ENCODE data around the gene ATP8B3. TPM values are rescaled to one million over a fixed set of nuclear protein-coding genes. Genes with fewer than 3 reads are reported as not detected.

Gene ATP8B3
- total and polyA plus RNA-seq, 2 experiments from 2014 or later, result 2.1 to 6.0 TPM

DNA sequence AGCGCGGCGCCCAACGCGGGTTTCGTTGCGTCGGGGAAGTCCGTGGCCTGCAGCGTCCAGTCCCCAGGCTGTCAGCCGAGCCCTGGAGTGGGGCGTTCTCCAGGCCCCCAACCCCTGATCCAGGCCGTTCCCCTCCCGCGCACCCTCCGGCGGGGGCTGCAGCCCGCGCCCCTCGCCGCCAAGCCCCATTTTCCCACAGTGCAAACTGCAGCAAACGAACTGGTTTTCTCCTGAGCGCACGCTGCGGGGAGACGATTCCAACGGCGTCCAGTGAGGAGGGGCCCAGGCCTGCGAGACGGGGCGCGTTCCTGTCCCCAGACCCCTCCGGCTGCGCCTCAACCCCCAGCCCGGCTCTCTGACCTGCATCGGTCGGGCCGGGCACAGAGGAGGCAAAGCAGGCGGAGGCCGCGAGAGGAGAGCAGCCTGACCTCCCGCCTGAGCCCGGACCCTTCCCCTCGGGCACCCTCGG lies 63.2 kb downstream of the ATP8B3 start:
- H3K27ac ChIP-seq (ENCODE audit: low read depth), result no peak overlapping the region
- Mint-ChIP-seq H3K36me3 (ENCODE audit: low read depth) (no peaks in the 10 kb centered on the region), H3K9me3 (no peaks in the 10 kb centered on the region), H3K27me3 (ENCODE audit: insufficient read depth, low read depth, poor library complexity) (peaks cover 87% of the 10 kb centered on the region), H3K4me3 (no peak overlapping the region), H3K4me1 (peaks cover 11% of the 10 kb centered on the region), H3K27ac (no peak overlapping the region)
- TF ChIP-seq, protein P1, sequence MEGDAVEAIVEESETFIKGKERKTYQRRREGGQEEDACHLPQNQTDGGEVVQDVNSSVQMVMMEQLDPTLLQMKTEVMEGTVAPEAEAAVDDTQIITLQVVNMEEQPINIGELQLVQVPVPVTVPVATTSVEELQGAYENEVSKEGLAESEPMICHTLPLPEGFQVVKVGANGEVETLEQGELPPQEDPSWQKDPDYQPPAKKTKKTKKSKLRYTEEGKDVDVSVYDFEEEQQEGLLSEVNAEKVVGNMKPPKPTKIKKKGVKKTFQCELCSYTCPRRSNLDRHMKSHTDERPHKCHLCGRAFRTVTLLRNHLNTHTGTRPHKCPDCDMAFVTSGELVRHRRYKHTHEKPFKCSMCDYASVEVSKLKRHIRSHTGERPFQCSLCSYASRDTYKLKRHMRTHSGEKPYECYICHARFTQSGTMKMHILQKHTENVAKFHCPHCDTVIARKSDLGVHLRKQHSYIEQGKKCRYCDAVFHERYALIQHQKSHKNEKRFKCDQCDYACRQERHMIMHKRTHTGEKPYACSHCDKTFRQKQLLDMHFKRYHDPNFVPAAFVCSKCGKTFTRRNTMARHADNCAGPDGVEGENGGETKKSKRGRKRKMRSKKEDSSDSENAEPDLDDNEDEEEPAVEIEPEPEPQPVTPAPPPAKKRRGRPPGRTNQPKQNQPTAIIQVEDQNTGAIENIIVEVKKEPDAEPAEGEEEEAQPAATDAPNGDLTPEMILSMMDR (conservative IDR thresholded peaks at IDR 0.05; ENCODE audit: low read depth in 2 of 2), result no peak
- peak; percentile 85 for TF ChIP-seq EZH2 (IDR thresholded peaks at IDR 0.05; ENCODE audit: low read depth, unreplicated experiment)
- TF ChIP-seq, protein P2, sequence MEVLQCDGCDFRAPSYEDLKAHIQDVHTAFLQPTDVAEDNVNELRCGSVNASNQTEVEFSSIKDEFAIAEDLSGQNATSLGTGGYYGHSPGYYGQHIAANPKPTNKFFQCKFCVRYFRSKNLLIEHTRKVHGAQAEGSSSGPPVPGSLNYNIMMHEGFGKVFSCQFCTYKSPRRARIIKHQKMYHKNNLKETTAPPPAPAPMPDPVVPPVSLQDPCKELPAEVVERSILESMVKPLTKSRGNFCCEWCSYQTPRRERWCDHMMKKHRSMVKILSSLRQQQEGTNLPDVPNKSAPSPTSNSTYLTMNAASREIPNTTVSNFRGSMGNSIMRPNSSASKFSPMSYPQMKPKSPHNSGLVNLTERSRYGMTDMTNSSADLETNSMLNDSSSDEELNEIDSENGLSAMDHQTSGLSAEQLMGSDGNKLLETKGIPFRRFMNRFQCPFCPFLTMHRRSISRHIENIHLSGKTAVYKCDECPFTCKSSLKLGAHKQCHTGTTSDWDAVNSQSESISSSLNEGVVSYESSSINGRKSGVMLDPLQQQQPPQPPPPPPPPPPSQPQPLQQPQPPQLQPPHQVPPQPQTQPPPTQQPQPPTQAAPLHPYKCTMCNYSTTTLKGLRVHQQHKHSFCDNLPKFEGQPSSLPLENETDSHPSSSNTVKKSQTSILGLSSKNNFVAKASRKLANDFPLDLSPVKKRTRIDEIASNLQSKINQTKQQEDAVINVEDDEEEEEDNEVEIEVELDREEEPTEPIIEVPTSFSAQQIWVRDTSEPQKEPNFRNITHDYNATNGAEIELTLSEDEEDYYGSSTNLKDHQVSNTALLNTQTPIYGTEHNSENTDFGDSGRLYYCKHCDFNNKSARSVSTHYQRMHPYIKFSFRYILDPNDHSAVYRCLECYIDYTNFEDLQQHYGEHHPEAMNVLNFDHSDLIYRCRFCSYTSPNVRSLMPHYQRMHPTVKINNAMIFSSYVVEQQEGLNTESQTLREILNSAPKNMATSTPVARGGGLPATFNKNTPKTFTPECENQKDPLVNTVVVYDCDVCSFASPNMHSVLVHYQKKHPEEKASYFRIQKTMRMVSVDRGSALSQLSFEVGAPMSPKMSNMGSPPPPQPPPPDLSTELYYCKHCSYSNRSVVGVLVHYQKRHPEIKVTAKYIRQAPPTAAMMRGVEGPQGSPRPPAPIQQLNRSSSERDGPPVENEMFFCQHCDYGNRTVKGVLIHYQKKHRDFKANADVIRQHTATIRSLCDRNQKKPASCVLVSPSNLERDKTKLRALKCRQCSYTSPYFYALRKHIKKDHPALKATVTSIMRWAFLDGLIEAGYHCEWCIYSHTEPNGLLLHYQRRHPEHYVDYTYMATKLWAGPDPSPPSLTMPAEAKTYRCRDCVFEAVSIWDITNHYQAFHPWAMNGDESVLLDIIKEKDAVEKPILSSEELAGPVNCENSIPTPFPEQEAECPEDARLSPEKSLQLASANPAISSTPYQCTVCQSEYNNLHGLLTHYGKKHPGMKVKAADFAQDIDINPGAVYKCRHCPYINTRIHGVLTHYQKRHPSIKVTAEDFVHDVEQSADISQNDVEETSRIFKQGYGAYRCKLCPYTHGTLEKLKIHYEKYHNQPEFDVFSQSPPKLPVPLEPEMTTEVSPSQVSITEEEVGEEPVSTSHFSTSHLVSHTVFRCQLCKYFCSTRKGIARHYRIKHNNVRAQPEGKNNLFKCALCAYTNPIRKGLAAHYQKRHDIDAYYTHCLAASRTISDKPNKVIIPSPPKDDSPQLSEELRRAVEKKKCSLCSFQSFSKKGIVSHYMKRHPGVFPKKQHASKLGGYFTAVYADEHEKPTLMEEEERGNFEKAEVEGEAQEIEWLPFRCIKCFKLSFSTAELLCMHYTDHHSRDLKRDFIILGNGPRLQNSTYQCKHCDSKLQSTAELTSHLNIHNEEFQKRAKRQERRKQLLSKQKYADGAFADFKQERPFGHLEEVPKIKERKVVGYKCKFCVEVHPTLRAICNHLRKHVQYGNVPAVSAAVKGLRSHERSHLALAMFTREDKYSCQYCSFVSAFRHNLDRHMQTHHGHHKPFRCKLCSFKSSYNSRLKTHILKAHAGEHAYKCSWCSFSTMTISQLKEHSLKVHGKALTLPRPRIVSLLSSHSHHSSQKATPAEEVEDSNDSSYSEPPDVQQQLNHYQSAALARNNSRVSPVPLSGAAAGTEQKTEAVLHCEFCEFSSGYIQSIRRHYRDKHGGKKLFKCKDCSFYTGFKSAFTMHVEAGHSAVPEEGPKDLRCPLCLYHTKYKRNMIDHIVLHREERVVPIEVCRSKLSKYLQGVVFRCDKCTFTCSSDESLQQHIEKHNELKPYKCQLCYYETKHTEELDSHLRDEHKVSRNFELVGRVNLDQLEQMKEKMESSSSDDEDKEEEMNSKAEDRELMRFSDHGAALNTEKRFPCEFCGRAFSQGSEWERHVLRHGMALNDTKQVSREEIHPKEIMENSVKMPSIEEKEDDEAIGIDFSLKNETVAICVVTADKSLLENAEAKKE (CRISPR knock-in tag; IDR thresholded peaks at IDR 0.05), result no peak
- no peaks in the 10 kb centered on the region for H3K79me2 ChIP-seq (replicated peaks; ENCODE audit: insufficient read depth)
- H4K20me1 ChIP-seq (replicated peaks; ENCODE audit: insufficient read depth), result peaks cover 11% of the 10 kb centered on the region; the same call in 1 of the 2 replicates
- peak overlapping the region; percentile 80 for H3K4me2 ChIP-seq
- H3K27me3 ChIP-seq (ENCODE audit: insufficient read depth), result peaks cover 96% of the 10 kb centered on the region
- H3F3A ChIP-seq (replicated peaks; ENCODE audit: low read depth), result peaks cover 17% of the 10 kb centered on the region; the same call in 1 of the 2 replicates
- DNase-seq (ENCODE audit: low spot score), result no peak
- peaks cover 29% of the 10 kb centered on the region; the same call in 1 of the 2 replicates for H3K4me1 ChIP-seq (ENCODE audit: insufficient read depth)
- H3K9me2 ChIP-seq (ENCODE audit: insufficient read depth), result no peaks in the 10 kb centered on the region
- peak; percentile 7 for ATAC-seq
- H2AFZ ChIP-seq, result peak overlapping the region; percentile 81; the same call in 1 of the 2 replicates
- H3K36me3 ChIP-seq (ENCODE audit: insufficient read depth), result no peaks in the 10 kb centered on the region
- H3K4me3 ChIP-seq, result peak overlapping the region; percentile 55

Measured in GM23338 (cell line).